ENCODE data around the gene RFPL3.
"Not testable (repeated sequence)": the region's sequence is repeated elsewhere in the genome, so short reads cannot be mapped to it uniquely, and the experiment has no call there.

RFPL3 gene

GRCh38 chr22:32357567-32357966 lies at the start of gene RFPL3:
TSS of gene RFPL3 (plus strand) at chr22:32357867. CDS start at chr22:32358072, 205 bp downstream.
- DNase-seq, result not testable (repeated sequence)

GRCh38 chr22:32308191-32308590 lies 49.5 kb upstream of the RFPL3 start:
- DNase-seq, result no peak

- no peak for DNase-seq
These were observed 48.7 kb upstream of the RFPL3 start for GRCh38 chr22:32308934-32309333.

- no peak for DNase-seq
These were observed 47.9 kb upstream of the RFPL3 start for GRCh38 chr22:32309585-32310251.

GRCh38 chr22:32310777-32311176 lies 46.9 kb upstream of the RFPL3 start:
- DNase-seq, result no peak

- DNase-seq, result no peak
These were observed 46.1 kb upstream of the RFPL3 start for GRCh38 chr22:32311551-32312071.

GRCh38 chr22:32312748-32313147 lies 44.9 kb upstream of the RFPL3 start:
- no peak for DNase-seq

GRCh38 chr22:32313532-32313931 lies 44.1 kb upstream of the RFPL3 start:
- no peak for DNase-seq

GRCh38 chr22:32317524-32317923 lies 40.1 kb upstream of the RFPL3 start:
- no peak for DNase-seq

GRCh38 chr22:32318361-32318760 lies 39.3 kb upstream of the RFPL3 start:
- no peak for DNase-seq

GRCh38 chr22:32319861-32320406 lies 37.7 kb upstream of the RFPL3 start:
- DNase-seq, result no peak

GRCh38 chr22:32322986-32323385 lies 34.7 kb upstream of the RFPL3 start:
- DNase-seq, result no peak

GRCh38 chr22:32323513-32324164 lies 34.0 kb upstream of the RFPL3 start:
- no peak for DNase-seq

GRCh38 chr22:32324505-32325415 lies 32.9 kb upstream of the RFPL3 start:
- no peak for DNase-seq

- DNase-seq, result no peak
These were observed 32.3 kb upstream of the RFPL3 start for GRCh38 chr22:32325416-32325801.

- no peak for DNase-seq
These were observed 31.8 kb upstream of the RFPL3 start for GRCh38 chr22:32325811-32326237.

- DNase-seq, result no peak
These were observed 31.0 kb upstream of the RFPL3 start for GRCh38 chr22:32326647-32327046.

- no peak for DNase-seq
These were observed 30.6 kb upstream of the RFPL3 start for GRCh38 chr22:32327066-32327465.

GRCh38 chr22:32327596-32328171 lies 30.0 kb upstream of the RFPL3 start:
- DNase-seq, result no peak

GRCh38 chr22:32328306-32329201 lies 29.1 kb upstream of the RFPL3 start:
- no peak for DNase-seq

GRCh38 chr22:32329202-32329645 lies 28.4 kb upstream of the RFPL3 start:
- DNase-seq, result no peak

Measured in stimulated activated naive CD4-positive, alpha-beta T cell treated with Interleukin-2 at 50 U/mL for 16 hours (primary cell).